Testis (tissue), 3 donors: ENCODE results near the gene CYLC1. TPM values are rescaled to one million over a fixed set of nuclear protein-coding genes. Genes with fewer than 3 reads are reported as not detected.

Source experiments
- DNase-seq: peaks from one replicate; pipeline ENCODE4 v3.0.0-alpha.2; 2019
- H3K27ac ChIP-seq, 2 donors: fragments of 200-600 bp; sonication (generic); one replicate each; pipeline ENCODE4 v1.5.1; 2019
- H3K27me3 ChIP-seq: fragments of 200-600 bp; sonication (generic); one replicate; pipeline ENCODE4 v1.5.1; 2019
- H3K36me3 ChIP-seq: fragments of 200-600 bp; sonication (generic); one replicate; pipeline ENCODE4 v1.5.1; 2017; ENCODE audit warnings: low read depth; ENCODE audit errors: missing control alignments
- H3K4me1 ChIP-seq: fragments of 200-600 bp; sonication (generic); one replicate; pipeline ENCODE4 v1.5.1; 2019
- H3K4me3 ChIP-seq, 2 donors: fragments of 200-600 bp; sonication (generic); one replicate each; pipeline ENCODE4 v1.5.1; 2017 to 2019
- H3K9me3 ChIP-seq: fragments of 200-600 bp; sonication (generic); one replicate; pipeline ENCODE4 v1.5.1; 2017
- CTCF ChIP-seq, 3 experiments: fragments of 450-650 bp in 2 of 3; fragments of 200-600 bp in 1 of 3; sonication (generic) in 1 of 3; IDR thresholded peaks; one replicate each; pipeline ENCODE4 v1.5.1; 2016 to 2019; ENCODE audit warnings: antibody characterized with exemption in 3 of 3, mild to moderate bottlenecking in 2 of 3, moderate library complexity in 1 of 3
- POLR2A ChIP-seq: fragments of 450-650 bp; IDR thresholded peaks from one replicate; pipeline ENCODE4 v1.6.1; 2017; ENCODE audit warnings: antibody characterized with exemption, mild to moderate bottlenecking, moderate library complexity
- WGBS, 2 donors: methylation state at CpG; one replicate each; pipeline ENCODE4 v1.1.5; 2018; 5-methylcytosine and 5-hydroxymethylcytosine counted together
- intact Hi-C: fragments of 100-400 bp; cut with DNase I; formaldehyde crosslinking; loops from one replicate; pipeline ENCODE4 v1.15.1; 2023; ENCODE audit warnings: low total_unique reads
- polyA plus RNA-seq: library from polyadenylated mRNA; stranded (reverse); fragments of 350-450 nt; fragmentation: Illumina TruSeq; extraction: RNeasy Lipid Tissue Mini Kit (QIAGEN cat#74804); gene quantifications from one replicate; pipeline ENCODE4 v1.2.3, GENCODE V29; 2014; ENCODE audit warnings: low read depth, low replicate concordance; ENCODE audit not compliant: insufficient read depth
- total RNA-seq, 2 donors: library from RNA; depleted of rRNA; stranded (reverse); fragments of >200 nt; gene quantifications; one replicate each; pipeline ENCODE4 v1.2.3, GENCODE V29; 2016

Gene CYLC1
- total and polyA plus RNA-seq, 3 donors from 2014 or later = 5.3 to 11.7 (median 5.8) TPM

- TF ChIP-seq CTCF (IDR thresholded peaks at IDR 0.05) (peak in 1 of 3 experiments; percentile 8), POLR2A (no peak)
- DNase-seq = no peak
- Histone ChIP-seq H3K27me3 (no peaks in the 10 kb centered on the region), H3K9me3 (no peaks in the 10 kb centered on the region), H3K36me3 (no peaks in the 10 kb centered on the region), H3K4me3 (no peak overlapping the region), H3K27ac (no peak overlapping the region), H3K4me1 (no peaks in the 10 kb centered on the region)
- 66 to 89% methylated on average over 2 of the region's 2 CpGs for WGBS, 2 donors
- intact Hi-C loops = no loop called here
Observed at GRCh38 chrX:83934220-83934619, 73.3 kb downstream of the CYLC1 start.
